Neural cell (in vitro differentiated cells): ENCODE results near the gene ITGA11.

Experiments used
- CTCF ChIP-seq: fragments of 450-650 bp; IDR thresholded peaks from 2 replicates; pipeline ENCODE4 v1.5.1; 2014; ENCODE audit warnings: antibody characterized with exemption, mild to moderate bottlenecking, moderate library complexity; ENCODE audit not compliant: poor library complexity, severe bottlenecking
- EP300 ChIP-seq: fragments of 450-650 bp; conservative IDR thresholded peaks from 2 replicates; pipeline ENCODE4 v1.6.1; 2014; ENCODE audit warnings: antibody characterized with exemption, mild to moderate bottlenecking, moderate library complexity; ENCODE audit not compliant: poor library complexity, severe bottlenecking
- EZH2 ChIP-seq: fragments of 200-600, 300-800 bp; shearing (Covaris generic), sonication (generic); IDR thresholded peaks from 2 replicates; pipeline ENCODE4 v1.6.1; 2014; ENCODE audit warnings: antibody characterized with exemption, low read length, borderline replicate concordance, mild to moderate bottlenecking; ENCODE audit not compliant: insufficient read depth, poor library complexity, severe bottlenecking
- POLR2AphosphoS5 ChIP-seq: IDR thresholded peaks from 2 replicates; pipeline ENCODE4 v1.6.1; 2012
- TAF1 ChIP-seq: IDR thresholded peaks from 2 replicates; pipeline ENCODE4 v1.6.1; 2012; ENCODE audit warnings: low read depth

GRCh38 chr15:68404056-68404798 is 27.7 kb downstream of the ITGA11 start:
- TF ChIP-seq CTCF: no peak
- TF ChIP-seq EZH2: no peak
- no peak for TF ChIP-seq EP300
- TF ChIP-seq POLR2AphosphoS5: no peak
- no peak for TF ChIP-seq TAF1
